NT2/D1 (cell line): ENCODE data around the gene DGKH.
A peak's percentile ranks its signal among the peaks of the same experiment; 100 is the strongest.

Experiments
- DNase-seq: peaks from one replicate; pipeline ENCODE4 v3.0.0-alpha.2; 2011; ENCODE audit warnings: low read depth, low spot score
- H3K27me3 ChIP-seq: 2 replicates; pipeline ENCODE4 v1.6.0; 2011; ENCODE audit warnings: mild to moderate bottlenecking; ENCODE audit not compliant: insufficient read length, insufficient read depth
- H3K36me3 ChIP-seq: 2 replicates; pipeline ENCODE4 v1.6.1; 2011; ENCODE audit warnings: mild to moderate bottlenecking, low read length, mixed read lengths; ENCODE audit not compliant: insufficient read depth, insufficient read length
- H3K4me1 ChIP-seq: 2 replicates; pipeline ENCODE4 v1.5.1; 2011; ENCODE audit not compliant: insufficient read depth, insufficient read length
- H3K4me3 ChIP-seq: 2 replicates; pipeline ENCODE4 v1.5.1; 2011; ENCODE audit warnings: low read depth; ENCODE audit not compliant: insufficient read length
- H3K9ac ChIP-seq: 2 replicates; pipeline ENCODE4 v1.6.0; 2011; ENCODE audit warnings: low read depth; ENCODE audit not compliant: insufficient read length
- H3K9me3 ChIP-seq: 2 replicates; pipeline ENCODE4 v1.5.1; 2011; ENCODE audit warnings: mild to moderate bottlenecking, low read length; ENCODE audit not compliant: insufficient read depth
- SUZ12 ChIP-seq: IDR thresholded peaks from 2 replicates; pipeline ENCODE4 v1.6.1; 2011; ENCODE audit not compliant: insufficient read length, insufficient read depth; ENCODE audit errors: extremely low read depth
- YY1 ChIP-seq: IDR thresholded peaks from 2 replicates; pipeline ENCODE4 v1.6.1; 2011; ENCODE audit not compliant: insufficient read length, insufficient read depth
- ZNF274 ChIP-seq: IDR thresholded peaks from 2 replicates; pipeline ENCODE4 v1.6.1; 2011; ENCODE audit warnings: mild to moderate bottlenecking, low read depth, low read length

The DGKH gene

DNA sequence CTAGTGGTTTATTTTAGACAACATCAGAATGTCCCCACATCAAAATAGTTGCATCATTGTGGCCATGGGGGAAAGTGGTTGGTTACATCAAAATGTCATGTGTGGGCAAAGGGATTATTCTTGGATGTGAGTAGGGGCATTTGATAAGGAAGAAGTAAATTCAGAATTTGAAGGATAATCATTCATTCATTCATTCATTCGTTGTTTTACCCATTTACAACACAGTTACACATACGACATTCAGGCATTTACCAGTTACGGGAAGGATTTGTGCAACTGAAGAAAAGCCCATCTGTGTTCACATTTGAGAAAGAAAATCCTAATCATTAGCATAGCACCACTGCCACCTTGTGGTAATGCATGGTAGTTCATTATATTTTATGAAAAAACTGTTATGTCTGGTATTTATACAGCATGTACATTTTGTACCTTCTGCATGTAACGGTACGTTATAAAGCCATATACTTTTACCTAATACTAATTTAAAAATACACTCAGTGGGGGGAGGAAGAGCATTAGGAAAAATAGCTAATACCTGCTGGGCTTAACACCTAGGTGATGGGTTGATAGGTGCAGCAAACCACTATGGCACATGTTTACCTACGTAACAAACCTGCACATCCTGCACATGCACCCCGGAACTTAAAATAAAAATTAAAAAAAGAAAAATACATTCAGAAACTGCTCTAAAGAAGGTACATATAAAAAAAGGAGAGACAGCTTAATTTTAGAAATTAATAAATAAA, 62.1 kb downstream of the DGKH start:
- no peak for TF ChIP-seq SUZ12
- Histone ChIP-seq H3K27me3 (no peaks in the 10 kb centered on the region), H3K9ac (no peak overlapping the region), H3K4me1 (no peaks in the 10 kb centered on the region), H3K4me3 (no peak overlapping the region), H3K9me3 (no peaks in the 10 kb centered on the region), H3K36me3 (no peaks in the 10 kb centered on the region)
- DNase-seq: peak; percentile 8

DNA sequence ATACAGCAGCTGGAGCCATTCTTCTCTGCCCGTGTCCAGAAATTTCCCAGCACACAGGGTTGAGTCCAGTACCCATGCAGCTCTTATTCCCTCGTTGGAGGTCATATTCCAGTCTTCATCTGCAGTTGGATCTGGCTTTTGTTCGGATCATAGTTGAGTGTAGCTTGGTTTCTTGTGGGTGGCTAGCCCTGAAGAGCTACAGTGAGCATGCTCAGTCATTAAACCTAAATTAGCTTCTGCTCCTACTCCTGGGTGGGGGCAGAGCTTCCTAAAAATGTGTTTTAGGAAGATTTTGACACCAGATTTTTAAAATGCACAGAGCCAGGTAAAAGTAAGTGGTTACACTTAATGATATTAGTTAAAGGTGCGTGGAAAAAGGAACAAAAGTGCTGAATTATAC, 64.4 kb downstream of the DGKH start:
- no peak overlapping the region for H3K9ac ChIP-seq
- H3K9me3 ChIP-seq: no peaks in the 10 kb centered on the region
- no peak overlapping the region for H3K4me3 ChIP-seq
- TF ChIP-seq SUZ12: no peak
- no peak for TF ChIP-seq YY1
- no peak for TF ChIP-seq ZNF274
- no peaks in the 10 kb centered on the region for H3K4me1 ChIP-seq
- H3K36me3 ChIP-seq: no peaks in the 10 kb centered on the region
- H3K27me3 ChIP-seq: no peaks in the 10 kb centered on the region
- no peak for DNase-seq

DNA sequence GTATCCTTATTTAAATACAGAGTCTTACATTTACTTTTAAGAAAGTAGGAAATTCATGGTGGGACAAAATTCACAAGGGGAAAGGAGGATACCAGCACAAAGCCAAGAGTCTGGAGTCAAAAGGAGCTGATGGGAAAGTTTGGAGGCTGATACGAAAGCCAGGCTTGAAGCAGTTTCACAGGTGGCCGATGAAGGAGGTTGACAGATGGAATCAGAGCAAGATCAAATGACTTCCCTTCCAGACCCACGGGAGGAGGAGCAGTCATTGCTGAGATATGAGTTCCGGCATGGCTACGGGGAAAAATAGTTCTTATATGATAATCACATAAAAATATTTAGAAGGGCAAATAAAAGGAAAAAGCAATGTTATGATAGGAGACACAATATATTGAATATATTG, 65.0 kb downstream of the DGKH start:
- H3K9ac ChIP-seq: no peak overlapping the region
- H3K4me1 ChIP-seq: no peaks in the 10 kb centered on the region
- DNase-seq: no peak
- no peak for TF ChIP-seq YY1
- TF ChIP-seq SUZ12: no peak
- no peaks in the 10 kb centered on the region for H3K9me3 ChIP-seq
- no peaks in the 10 kb centered on the region for H3K27me3 ChIP-seq
- no peaks in the 10 kb centered on the region for H3K36me3 ChIP-seq
- no peak overlapping the region for H3K4me3 ChIP-seq

DNA sequence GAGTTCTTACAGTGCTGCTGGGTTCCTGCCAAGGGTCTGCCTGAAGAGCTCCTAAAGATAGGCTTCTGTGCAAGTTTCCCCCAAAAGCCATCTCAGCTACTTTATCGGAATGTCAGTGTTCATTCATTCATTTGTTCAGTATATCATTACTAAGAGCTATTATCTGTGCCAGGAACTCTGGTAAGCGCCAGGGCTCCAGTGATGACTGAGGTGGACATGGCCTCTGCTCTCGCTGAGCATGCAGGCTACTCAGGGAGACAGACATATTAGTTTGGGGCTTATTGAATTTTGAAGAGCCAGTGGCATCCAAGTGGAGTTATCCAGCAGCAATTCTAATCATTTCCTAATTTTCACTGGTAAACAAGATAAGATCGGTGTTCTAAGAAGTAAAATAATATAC, 65.8 kb downstream of the DGKH start:
- Histone ChIP-seq H3K4me1 (no peaks in the 10 kb centered on the region), H3K9me3 (no peaks in the 10 kb centered on the region), H3K9ac (no peak overlapping the region), H3K4me3 (no peak overlapping the region), H3K36me3 (no peaks in the 10 kb centered on the region), H3K27me3 (no peaks in the 10 kb centered on the region)
- TF ChIP-seq SUZ12 (no peak), YY1 (no peak), ZNF274 (no peak)
- no peak for DNase-seq

DNA sequence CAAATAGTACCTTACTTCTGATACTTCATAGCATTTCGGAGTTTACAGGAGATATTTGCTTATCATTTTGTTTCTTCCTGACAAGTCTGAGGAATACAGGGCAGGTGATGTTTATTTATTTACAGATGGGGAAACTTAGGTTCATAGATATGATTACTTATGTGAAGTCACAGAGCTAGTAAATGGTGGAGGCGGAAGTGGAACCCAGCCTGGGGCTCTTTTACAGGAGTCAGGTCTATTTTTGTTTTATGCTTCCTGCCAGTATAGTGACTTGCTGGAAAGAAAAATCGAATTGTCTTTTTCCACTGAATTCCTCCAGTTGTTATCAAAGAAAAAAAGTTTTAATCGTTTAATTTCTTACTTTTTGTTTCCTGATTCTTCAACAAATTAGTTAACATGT, 66.5 kb downstream of the DGKH start:
- Histone ChIP-seq H3K9me3 (no peaks in the 10 kb centered on the region), H3K27me3 (no peaks in the 10 kb centered on the region), H3K4me3 (no peak overlapping the region), H3K4me1 (no peaks in the 10 kb centered on the region), H3K36me3 (no peaks in the 10 kb centered on the region), H3K9ac (no peak overlapping the region)
- no peak for DNase-seq
- TF ChIP-seq SUZ12 (no peak), YY1 (no peak)

DNA sequence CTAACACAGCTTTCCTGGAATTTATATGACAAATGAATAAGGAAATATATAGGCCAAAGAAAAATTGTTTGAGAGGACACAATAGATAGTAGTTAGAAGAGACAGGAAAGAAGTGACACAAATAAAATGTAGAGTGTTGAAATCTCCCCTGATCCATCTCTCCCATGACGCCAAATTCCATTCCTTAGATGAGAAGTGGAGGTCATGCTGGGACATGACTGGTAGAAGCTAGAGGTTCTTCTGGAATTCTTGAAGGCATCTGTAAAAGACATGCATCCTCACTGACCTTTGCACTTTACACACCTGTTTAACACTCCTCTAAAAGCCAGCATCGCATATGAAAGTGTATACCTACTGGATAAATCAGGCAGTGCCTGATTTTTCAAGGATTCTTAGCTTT, 67.8 kb downstream of the DGKH start:
- no peak overlapping the region for H3K4me3 ChIP-seq
- DNase-seq: no peak

DNA sequence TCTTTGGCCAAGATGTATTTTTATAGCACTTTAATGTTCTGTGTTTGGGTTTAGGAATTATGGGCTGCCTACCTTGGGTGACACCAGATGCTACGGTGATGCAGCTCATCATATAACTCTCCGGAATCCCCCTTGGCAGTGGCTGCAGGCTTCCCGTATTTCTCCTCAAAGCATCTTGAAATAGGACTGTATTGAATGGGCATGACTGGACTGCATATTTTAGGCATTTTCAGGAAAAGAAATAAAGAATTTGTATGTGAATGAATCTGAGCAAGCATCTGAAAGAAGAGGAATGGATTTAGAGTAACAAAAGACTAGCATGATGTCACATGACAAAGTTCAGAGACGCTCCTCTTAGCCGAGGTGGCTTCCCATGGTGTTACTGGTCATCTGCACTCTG, 70.6 kb downstream of the DGKH start:
- Histone ChIP-seq H3K4me1 (no peaks in the 10 kb centered on the region), H3K9ac (no peak overlapping the region), H3K9me3 (no peaks in the 10 kb centered on the region), H3K27me3 (no peaks in the 10 kb centered on the region), H3K4me3 (no peak overlapping the region), H3K36me3 (no peaks in the 10 kb centered on the region)
- TF ChIP-seq SUZ12: no peak
- no peak for TF ChIP-seq ZNF274
- TF ChIP-seq YY1: no peak
- no peak for DNase-seq

More for the DNA sequence above, 67.8 kb downstream of the DGKH start:
- Histone ChIP-seq H3K9me3 (no peaks in the 10 kb centered on the region), H3K9ac (no peak overlapping the region), H3K27me3 (no peaks in the 10 kb centered on the region), H3K4me1 (no peaks in the 10 kb centered on the region), H3K36me3 (no peaks in the 10 kb centered on the region)
- no peak for TF ChIP-seq YY1
- TF ChIP-seq SUZ12: no peak
- TF ChIP-seq ZNF274: no peak

DNA sequence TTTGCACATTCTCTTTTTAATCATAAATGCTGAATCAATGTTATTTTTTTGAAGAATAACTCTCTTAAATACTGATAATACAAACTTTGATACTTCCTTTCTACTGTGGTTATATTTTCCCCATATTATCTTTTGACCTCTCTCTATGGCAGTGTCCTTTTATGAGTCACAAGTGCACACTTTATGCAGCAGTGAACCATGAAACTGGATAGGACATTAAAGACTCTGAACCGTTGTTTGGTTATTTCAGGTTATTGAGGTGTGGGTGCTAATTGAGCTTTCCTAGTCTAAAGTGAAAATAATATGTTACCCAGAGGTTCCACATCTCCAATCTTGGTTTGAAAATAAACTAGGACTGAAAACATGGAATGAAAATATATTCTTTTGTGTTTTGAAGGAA, 71.4 kb downstream of the DGKH start:
- H3K27me3 ChIP-seq: no peaks in the 10 kb centered on the region
- no peak overlapping the region for H3K9ac ChIP-seq
- DNase-seq: no peak
- no peak for TF ChIP-seq SUZ12
- TF ChIP-seq ZNF274: no peak
- no peaks in the 10 kb centered on the region for H3K9me3 ChIP-seq
- H3K4me3 ChIP-seq: no peak overlapping the region
- H3K4me1 ChIP-seq: no peaks in the 10 kb centered on the region
- H3K36me3 ChIP-seq: no peaks in the 10 kb centered on the region
